Hepatocyte (in vitro differentiated cells): Measurements from ENCODE around the gene C19orf12. TPM values are rescaled to one million over a fixed set of nuclear protein-coding genes. Genes with fewer than 3 reads are reported as not detected.

Source experiments
- DNase-seq: peaks from one replicate; pipeline ENCODE4 v3.0.0-alpha.2; 2016; ENCODE audit warnings: low spot score
- H2AFZ ChIP-seq: fragments of 200-600 bp; sonication (generic); 2 replicates; pipeline ENCODE4 v1.6.0; 2016; ENCODE audit warnings: antibody characterized with exemption, mild to moderate bottlenecking
- H3K27ac ChIP-seq: fragments of 200-600 bp; sonication (generic); 2 replicates; pipeline ENCODE4 v1.5.1; 2016; ENCODE audit warnings: mild to moderate bottlenecking
- H3K27me3 ChIP-seq: fragments of 200-600 bp; sonication (generic); 2 replicates; pipeline ENCODE4 v1.6.1; 2016
- H3K36me3 ChIP-seq: fragments of 200-600 bp; sonication (generic); replicated peaks from 2 replicates; pipeline ENCODE4 v1.5.1; 2016; ENCODE audit warnings: low read depth; ENCODE audit not compliant: insufficient read depth
- H3K4me1 ChIP-seq: fragments of 200-600 bp; sonication (generic); 2 replicates; pipeline ENCODE4 v1.5.1; 2016; ENCODE audit warnings: mild to moderate bottlenecking, moderate library complexity; ENCODE audit not compliant: insufficient read depth
- H3K4me2 ChIP-seq: fragments of 200-600 bp; sonication (generic); 2 replicates; pipeline ENCODE4 v1.6.0; 2016
- H3K4me3 ChIP-seq: fragments of 200-600 bp; sonication (generic); 2 replicates; pipeline ENCODE4 v1.5.1; 2016; ENCODE audit warnings: mild to moderate bottlenecking
- H3K79me2 ChIP-seq: fragments of 200-600 bp; sonication (generic); 2 replicates; pipeline ENCODE4 v1.6.0; 2017; ENCODE audit warnings: mild to moderate bottlenecking
- H3K9me2 ChIP-seq: fragments of 200-600 bp; sonication (generic); replicated peaks from 2 replicates; pipeline ENCODE4 v1.6.0; 2017; ENCODE audit warnings: mild to moderate bottlenecking; ENCODE audit not compliant: insufficient read depth
- H3K9me3 ChIP-seq: fragments of 200-600 bp; sonication (generic); 2 replicates; pipeline ENCODE4 v1.5.1; 2016; ENCODE audit warnings: low read depth, mild to moderate bottlenecking
- H4K20me1 ChIP-seq: fragments of 200-600 bp; sonication (generic); 2 replicates; pipeline ENCODE4 v1.6.0; 2016; ENCODE audit warnings: mild to moderate bottlenecking; ENCODE audit not compliant: insufficient read depth, poor library complexity, severe bottlenecking
- CTCF ChIP-seq: fragments of 200-600 bp; sonication (generic); IDR thresholded peaks from 2 replicates; pipeline ENCODE4 v1.5.1; 2016; ENCODE audit warnings: antibody characterized with exemption, mild to moderate bottlenecking; ENCODE audit not compliant: poor library complexity
- EZH2 ChIP-seq: fragments of 200-600 bp; sonication (generic); IDR thresholded peaks from 2 replicates; pipeline ENCODE4 v1.6.1; 2016; ENCODE audit warnings: antibody characterized with exemption, mild to moderate bottlenecking, borderline replicate concordance
- EZH2phosphoT487 ChIP-seq: fragments of 200-600 bp; sonication (generic); IDR thresholded peaks from one replicate; pipeline ENCODE4 v1.6.1; 2018; ENCODE audit warnings: antibody characterized with exemption, mild to moderate bottlenecking, low read depth, moderate library complexity; ENCODE audit not compliant: unreplicated experiment, severe bottlenecking
- WGBS: methylation state at CpG from one replicate; pipeline ENCODE4 v1.1.6; 2016; ENCODE audit warnings: low lambda C conversion rate; ENCODE audit errors: missing lambda C conversion rate; 5-methylcytosine and 5-hydroxymethylcytosine counted together
- polyA plus RNA-seq: library from polyadenylated mRNA; unstranded; fragments of >200 nt; fragmentation: Nextera tagmentation; extraction: Ambion mirVana; gene quantifications from 2 replicates; pipeline ENCODE4 v1.2.1, GENCODE V29; 2016
- total RNA-seq: library from RNA; depleted of rRNA; stranded (reverse); fragments of >200 nt; gene quantifications from 2 replicates; pipeline ENCODE4 v1.2.3, GENCODE V29; 2014

The C19orf12 gene
- total and polyA plus RNA-seq, 2 experiments from 2014 or later: 41.5 to 57.2 TPM

- no peak for TF ChIP-seq CTCF
- no peak for TF ChIP-seq EZH2phosphoT487
- no peak for TF ChIP-seq EZH2
- 90% methylated on average over 7 of the region's 7 CpGs for WGBS
- Histone ChIP-seq H3K27ac (no peak overlapping the region), H2AFZ (no peak overlapping the region), H3K79me2 (no peaks in the 10 kb centered on the region), H3K36me3 (no peaks in the 10 kb centered on the region), H3K4me3 (no peak overlapping the region), H3K4me2 (no peak overlapping the region), H4K20me1 (no peaks in the 10 kb centered on the region), H3K27me3 (peaks cover 9% of the 10 kb centered on the region), H3K9me2 (no peaks in the 10 kb centered on the region), H3K9me3 (no peaks in the 10 kb centered on the region), H3K4me1 (no peaks in the 10 kb centered on the region)
- DNase-seq: no peak
Observed at GRCh38 chr19:29651622-29652394, 63.3 kb downstream of the C19orf12 start.

GRCh38 chr19:29650772-29651387, 64.2 kb downstream of the C19orf12 start:
- Histone ChIP-seq H2AFZ (no peak overlapping the region), H3K36me3 (no peaks in the 10 kb centered on the region), H3K4me3 (no peak overlapping the region), H3K27ac (no peak overlapping the region), H3K79me2 (no peaks in the 10 kb centered on the region), H3K4me1 (no peaks in the 10 kb centered on the region), H3K9me2 (no peaks in the 10 kb centered on the region), H4K20me1 (no peaks in the 10 kb centered on the region), H3K4me2 (no peak overlapping the region), H3K9me3 (no peaks in the 10 kb centered on the region), H3K27me3 (peaks cover 9% of the 10 kb centered on the region)
- 66% methylated on average over 3 of the region's 7 CpGs for WGBS
- no peak for DNase-seq
- TF ChIP-seq EZH2phosphoT487 (no peak), CTCF (no peak), EZH2 (no peak)

Other genes starting within 250 kb of the C19orf12 start
- 0.47 and 1.2 TPM in 2 replicates for gene VSTM2B, start 189.3 kb downstream of the C19orf12 start, total RNA-seq
- 0.34 and 1.1 TPM in 2 replicates for gene VSTM2B, start 189.3 kb downstream of the C19orf12 start, polyA plus RNA-seq
- 68.9 and 69.5 TPM in 2 replicates for gene POP4, start 109.0 kb downstream of the C19orf12 start, total RNA-seq
- gene POP4, start 109.0 kb downstream of the C19orf12 start, polyA plus RNA-seq: 91.8 and 111 TPM in 2 replicates
- gene PLEKHF1, start 49.8 kb downstream of the C19orf12 start, total RNA-seq: 2.7 TPM in 2 replicates
- gene PLEKHF1, start 49.8 kb downstream of the C19orf12 start, polyA plus RNA-seq: 2.4 and 5.8 TPM in 2 replicates
- gene CCNE1, start 96.7 kb upstream of the C19orf12 start, total RNA-seq: 17.6 and 19.9 TPM in 2 replicates
- 24.6 and 25.1 TPM in 2 replicates for gene CCNE1, start 96.7 kb upstream of the C19orf12 start, polyA plus RNA-seq
- gene URI1, start 227.0 kb upstream of the C19orf12 start, total RNA-seq: 63.6 and 66.7 TPM in 2 replicates
- gene URI1, start 227.0 kb upstream of the C19orf12 start, polyA plus RNA-seq: 49.6 and 50.0 TPM in 2 replicates